Heart right ventricle (tissue), 16 donors: ENCODE data around the gene SDK2. TPM values are rescaled to one million over a fixed set of nuclear protein-coding genes. Genes with fewer than 3 reads are reported as not detected.

Source experiments
- ATAC-seq, 8 donors: fragments of 200-7000 bp; cut with Tn5 transposase; one replicate each; pipeline ENCODE4 v1.9.1; 2020; ENCODE audit warnings: mild to moderate bottlenecking in 8 of 8, moderate library complexity in 8 of 8, moderate number of reproducible peaks in 1 of 8
- DNase-seq, 2 donors: peaks; one replicate each; pipeline ENCODE4 v3.0.0-alpha.2; 2020
- H3K27ac ChIP-seq, 10 donors: fragments of 200-600 bp; sonication (generic) in 2 of 10; one replicate each; pipeline versions ENCODE4 v1.5.0 to v1.8.0; 2020 to 2022; ENCODE audit warnings: mild to moderate bottlenecking in 3 of 10
- H3K27me3 ChIP-seq, 7 donors: fragments of 200-600 bp; one replicate each; pipeline ENCODE4 v1.8.0; 2021 to 2022; ENCODE audit warnings: mild to moderate bottlenecking in 2 of 7
- H3K36me3 ChIP-seq, 9 donors: fragments of 200-600 bp; sonication (generic) in 1 of 9; one replicate each; pipeline versions ENCODE4 v1.5.0 to v1.8.0; 2020 to 2022; ENCODE audit warnings: mild to moderate bottlenecking in 2 of 9
- H3K4me1 ChIP-seq, 9 donors: fragments of 200-600 bp; sonication (generic) in 1 of 9; one replicate each; pipeline versions ENCODE4 v1.5.0 to v1.8.0; 2020 to 2022; ENCODE audit warnings: mild to moderate bottlenecking in 4 of 9
- H3K4me3 ChIP-seq, 10 donors: fragments of 200-600 bp; sonication (generic) in 2 of 10; one replicate each; pipeline versions ENCODE4 v1.5.0 to v1.8.0; 2020 to 2022; ENCODE audit warnings: mild to moderate bottlenecking in 7 of 10, moderate library complexity in 2 of 10
- H3K9me3 ChIP-seq, 11 donors: fragments of 200-600 bp in 10 of 11; sonication (generic) in 2 of 11; one replicate each; pipeline versions ENCODE4 v1.5.0 to v1.8.0; 2013 to 2022; ENCODE audit warnings: mild to moderate bottlenecking in 2 of 11, control low read depth in 1 of 11, moderate library complexity in 1 of 11
- WGBS, 2 donors: extraction: QIAGEN DNeasy Blood & Tissue Kit; methylation state at CpG; one replicate each; pipeline ENCODE4 v1.1.7; 2013; ENCODE audit warnings: inconsistent platforms in 1 of 2; 5-methylcytosine and 5-hydroxymethylcytosine counted together
- intact Hi-C, 10 donors: fragments of 100-400 bp; cut with DNase I; formaldehyde crosslinking; loops; one replicate each; pipeline versions ENCODE4 v1.11.1 to v1.14.2; 2022
- polyA plus RNA-seq, 2 donors: library from polyadenylated mRNA; stranded (reverse); fragments of 200-250 nt; gene quantifications; one replicate each; pipeline ENCODE4 v1.2.3, GENCODE V29; 2013
- total RNA-seq, 10 donors: library from RNA; stranded (reverse); fragmentation: NEBNext Ultra II Directional in 3 of 10; extraction: Animal tissue kit (Norgen Biotek cat#: 25700) in 3 of 10; gene quantifications; one replicate each; pipeline versions ENCODE4 v1.2.1 to v1.2.4, GENCODE V29; 2021 to 2023
- TF ChIP-seq, protein P1 (sequence below), 9 donors: fragments of 200-600 bp; sonication (generic) in 2 of 9; IDR thresholded peaks; one replicate each; pipeline versions ENCODE4 v1.5.0 to v1.8.0; 2021 to 2022; ENCODE audit warnings: antibody characterized with exemption in 9 of 9, mild to moderate bottlenecking in 5 of 9, moderate library complexity in 1 of 9
- donor health status: Arrhythmogenic right ventricular cardiomyopathy.
- donor health status: ischemic (EF 13 %, LVEDD 7.1; RV severe dilation, severe dysfunction).
- donor health status: healthy with polysubstance abuse.
- donor health status: DM: no; HTN: yes; CAD: no.
- donor health status: DM: no; HTN: no; CAD: no.
- donor health status: ischemic (EF 25% LVEDD 6.9; RV normal size, moderate dysfunction).
- donor health status: ischemic (EF 25% LVEDD 5.7; RV mildly dilated, moderate dysfunction).
- donor health status: healthy.
- donor health status: DM: yes; HTN: yes; CAD: no.
- donor health status: Ischemic cardiomyopathy.
- donor health status: ischemic (EF 35%, LVEDD 5.7; RV mildly dilated, moderate dysfunction).
- donor health status: nonischemic (EF 11% LVEDD 7.7; RV severe dilation, severe dysfunction).
- donor health status: DM: yes; HTN: yes; CAD: no.
- donor health status: PGD.
- donor health status: ischemic (EF 29% LVEDD 5.4; RV normal size, mild dysfunction).
- donor health status: nonischemic (EF 23%, LVEDD 6.1; RV moderate dilation, normal function).

SDK2 gene
- total and polyA plus RNA-seq, 12 donors: 0.44 to 4.2 (median 1.9) TPM

DNA sequence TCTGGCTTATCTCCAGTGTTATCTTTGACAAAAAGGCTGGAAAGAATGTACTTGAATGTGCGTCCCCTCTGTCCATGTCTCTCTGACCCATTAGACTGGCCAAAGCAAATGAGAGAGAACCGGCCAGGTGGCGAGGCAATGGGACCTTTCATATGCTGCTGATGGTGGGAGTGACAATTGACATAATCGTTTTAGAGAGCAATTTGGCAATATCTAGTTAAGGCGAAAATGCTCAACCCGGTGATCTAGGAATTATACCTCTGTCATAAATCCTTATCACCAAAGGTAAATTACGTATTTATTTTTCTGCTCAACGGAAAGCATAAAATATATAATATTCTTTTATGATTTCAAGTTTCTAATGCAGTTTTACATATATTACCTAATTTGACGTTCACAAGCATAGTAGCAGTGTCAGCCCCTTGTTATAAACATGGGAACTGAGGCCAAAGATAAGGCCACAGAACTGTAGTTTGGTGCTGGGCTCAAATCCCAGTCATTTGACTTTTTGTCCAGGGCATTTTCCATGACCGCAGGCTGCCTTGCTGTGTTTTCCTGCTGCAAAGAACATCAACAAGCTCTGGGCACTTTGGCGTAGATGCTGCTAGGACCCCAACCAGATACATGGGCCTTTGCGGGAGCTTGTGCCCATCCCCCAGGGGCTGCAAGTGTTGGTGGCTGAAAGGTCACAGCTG lies 14.7 kb upstream of the SDK2 start:
- 82 to 84% methylated on average over 12 of the region's 12 CpGs for WGBS, 2 donors
- Histone ChIP-seq H3K4me3 (no peak overlapping the region), H3K27ac (no peak overlapping the region), H3K9me3 (peaks cover 0 to 7% (median 2%) of the 10 kb centered on the region in 11 donors), H3K27me3 (peaks cover 0 to 27% (median 15%) of the 10 kb centered on the region in 7 donors), H3K36me3 (no peaks in the 10 kb centered on the region), H3K4me1 (peaks cover 0 to 9% (median 0%) of the 10 kb centered on the region in 9 donors)
- TF ChIP-seq, protein P1, sequence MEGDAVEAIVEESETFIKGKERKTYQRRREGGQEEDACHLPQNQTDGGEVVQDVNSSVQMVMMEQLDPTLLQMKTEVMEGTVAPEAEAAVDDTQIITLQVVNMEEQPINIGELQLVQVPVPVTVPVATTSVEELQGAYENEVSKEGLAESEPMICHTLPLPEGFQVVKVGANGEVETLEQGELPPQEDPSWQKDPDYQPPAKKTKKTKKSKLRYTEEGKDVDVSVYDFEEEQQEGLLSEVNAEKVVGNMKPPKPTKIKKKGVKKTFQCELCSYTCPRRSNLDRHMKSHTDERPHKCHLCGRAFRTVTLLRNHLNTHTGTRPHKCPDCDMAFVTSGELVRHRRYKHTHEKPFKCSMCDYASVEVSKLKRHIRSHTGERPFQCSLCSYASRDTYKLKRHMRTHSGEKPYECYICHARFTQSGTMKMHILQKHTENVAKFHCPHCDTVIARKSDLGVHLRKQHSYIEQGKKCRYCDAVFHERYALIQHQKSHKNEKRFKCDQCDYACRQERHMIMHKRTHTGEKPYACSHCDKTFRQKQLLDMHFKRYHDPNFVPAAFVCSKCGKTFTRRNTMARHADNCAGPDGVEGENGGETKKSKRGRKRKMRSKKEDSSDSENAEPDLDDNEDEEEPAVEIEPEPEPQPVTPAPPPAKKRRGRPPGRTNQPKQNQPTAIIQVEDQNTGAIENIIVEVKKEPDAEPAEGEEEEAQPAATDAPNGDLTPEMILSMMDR (IDR thresholded peaks at IDR 0.05): no peak
- DNase-seq (no peak), ATAC-seq (no peak)
- intact Hi-C loops: loop anchor here in 8 of 10 donors (5.0 to 10.0 kb wide), 8 partner anchors 56 to 516 kb away; no protein-coding TSS in a partner anchor

DNA sequence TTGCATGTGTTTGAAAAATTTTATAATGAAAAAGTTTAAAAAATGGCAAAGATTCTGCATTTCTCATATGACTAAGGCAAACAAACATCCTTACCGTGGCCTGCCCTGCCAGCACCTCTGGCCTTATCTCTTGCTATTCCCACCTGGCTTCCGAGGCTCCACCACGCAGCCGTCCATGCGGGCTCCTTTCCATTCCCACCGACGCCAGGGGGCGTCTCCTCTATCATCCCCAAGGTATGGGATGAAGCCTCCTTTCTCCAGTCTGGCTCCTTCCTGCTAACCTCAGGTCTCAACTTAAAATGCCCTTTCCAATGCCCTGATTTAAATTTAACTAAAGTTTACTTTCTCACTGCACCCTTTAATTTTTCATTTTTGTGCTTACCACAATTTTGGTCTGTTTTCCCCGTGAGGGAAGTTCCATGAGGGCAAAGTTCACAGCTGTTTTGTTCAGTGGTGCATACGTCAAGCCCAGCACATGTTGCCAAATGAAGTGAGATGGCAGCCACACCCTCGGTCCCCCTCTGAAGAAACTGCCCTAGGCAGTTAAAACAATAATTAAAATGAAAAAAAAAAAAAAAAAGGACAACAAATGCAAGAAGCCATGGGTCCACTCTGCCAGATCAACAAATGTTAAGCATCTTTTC lies 13.3 kb upstream of the SDK2 start:
- WGBS, 2 donors: 8 to 9% methylated on average over 11 of the region's 11 CpGs
- peaks cover 0 to 18% (median 9%) of the 10 kb centered on the region in 7 donors for H3K27me3 ChIP-seq
- H3K36me3 ChIP-seq: no peaks in the 10 kb centered on the region
- TF ChIP-seq, protein P1 (IDR thresholded peaks at IDR 0.05): peak in 7 of 9 donors; percentile 51 to 70 (median 67)
- intact Hi-C loops: loop anchor here (2.0 to 10.0 kb wide), 10 partner anchors 57 to 517 kb away; no protein-coding TSS in a partner anchor
- peaks cover 0 to 16% (median 5%) of the 10 kb centered on the region in 11 donors for H3K9me3 ChIP-seq
- DNase-seq (peak; percentile 41 to 63), ATAC-seq (peak in 5 of 8 donors; percentile 55 to 71 (median 67))
- H3K4me3 ChIP-seq: no peak overlapping the region
- H3K27ac ChIP-seq: no peak overlapping the region
- H3K4me1 ChIP-seq: peaks cover 0 to 9% (median 0%) of the 10 kb centered on the region in 9 donors

DNA sequence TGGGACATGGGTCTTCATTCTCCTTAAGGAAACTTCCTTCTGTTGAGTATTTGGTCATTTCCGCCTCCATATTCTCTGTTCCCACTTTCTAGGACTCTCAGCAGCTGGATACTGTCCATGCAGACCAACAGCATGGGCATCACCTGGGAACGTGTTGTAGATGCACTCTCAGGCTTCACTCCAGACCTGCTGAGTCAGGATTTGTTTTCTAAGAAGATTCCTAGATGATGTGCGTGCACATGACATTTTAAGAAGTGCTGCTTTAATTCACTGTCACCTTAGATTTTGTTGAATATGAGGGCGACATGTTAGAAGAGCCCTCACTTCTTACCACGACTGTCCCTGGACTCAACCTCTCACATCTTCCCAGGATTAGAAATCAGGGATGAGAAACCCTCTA lies 10.0 kb upstream of the SDK2 start:
- Histone ChIP-seq H3K27me3 (peaks cover 0 to 22% (median 8%) of the 10 kb centered on the region in 7 donors), H3K27ac (no peak overlapping the region), H3K4me1 (peaks cover 0 to 9% (median 0%) of the 10 kb centered on the region in 9 donors), H3K4me3 (no peak overlapping the region), H3K36me3 (no peaks in the 10 kb centered on the region), H3K9me3 (peaks cover 0 to 16% (median 5%) of the 10 kb centered on the region in 11 donors)
- DNase-seq: no peak
- TF ChIP-seq, protein P1 (IDR thresholded peaks at IDR 0.05): no peak
- intact Hi-C loops: loop anchor here in 8 of 10 donors (5.0 to 10.0 kb wide), 9 partner anchors 61 to 523 kb away; no protein-coding TSS in a partner anchor
- no peak for ATAC-seq
- WGBS, 2 donors: 90 to 93% methylated on average over 5 of the region's 5 CpGs

DNA sequence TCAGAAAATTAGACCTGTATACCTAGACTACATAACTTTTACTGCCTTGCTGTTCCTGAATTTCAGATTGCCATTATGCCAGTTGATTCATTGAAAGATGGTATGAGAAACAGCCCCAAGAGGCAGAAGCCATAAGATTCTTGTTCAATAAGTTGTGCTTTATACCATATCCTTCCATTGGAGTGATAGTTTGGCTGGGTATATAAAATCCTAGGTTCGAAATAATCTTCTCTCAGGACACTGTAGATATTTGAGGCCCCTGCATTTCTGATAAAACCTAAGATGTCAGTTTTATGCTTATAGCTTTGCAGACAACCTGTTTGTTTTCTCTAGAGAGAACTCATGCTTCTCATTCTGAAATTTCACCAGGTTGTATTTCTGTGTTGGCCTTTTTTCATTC lies 9.6 kb upstream of the SDK2 start:
- Histone ChIP-seq H3K27me3 (peaks cover 0 to 22% (median 9%) of the 10 kb centered on the region in 7 donors), H3K4me3 (no peak overlapping the region), H3K36me3 (no peaks in the 10 kb centered on the region), H3K9me3 (peaks cover 0 to 16% (median 5%) of the 10 kb centered on the region in 11 donors), H3K27ac (no peak overlapping the region), H3K4me1 (peaks cover 0 to 9% (median 0%) of the 10 kb centered on the region in 9 donors)
- intact Hi-C loops: loop anchor here in 8 of 10 donors (5.0 to 10.0 kb wide), 9 partner anchors 61 to 523 kb away; no protein-coding TSS in a partner anchor
- TF ChIP-seq, protein P1 (IDR thresholded peaks at IDR 0.05): no peak
- DNase-seq: no peak
- no peak for ATAC-seq
- 86 to 89% methylated on average over 1 of the region's 1 CpG for WGBS, 2 donors
